ENCODE results near the gene ENGASE. TPM values are rescaled to one million over a fixed set of nuclear protein-coding genes. Genes with fewer than 3 reads are reported as not detected.

Gene ENGASE
- total RNA-seq, 2 experiments from 2014 or later: 41.3 to 41.8 TPM

DNA sequence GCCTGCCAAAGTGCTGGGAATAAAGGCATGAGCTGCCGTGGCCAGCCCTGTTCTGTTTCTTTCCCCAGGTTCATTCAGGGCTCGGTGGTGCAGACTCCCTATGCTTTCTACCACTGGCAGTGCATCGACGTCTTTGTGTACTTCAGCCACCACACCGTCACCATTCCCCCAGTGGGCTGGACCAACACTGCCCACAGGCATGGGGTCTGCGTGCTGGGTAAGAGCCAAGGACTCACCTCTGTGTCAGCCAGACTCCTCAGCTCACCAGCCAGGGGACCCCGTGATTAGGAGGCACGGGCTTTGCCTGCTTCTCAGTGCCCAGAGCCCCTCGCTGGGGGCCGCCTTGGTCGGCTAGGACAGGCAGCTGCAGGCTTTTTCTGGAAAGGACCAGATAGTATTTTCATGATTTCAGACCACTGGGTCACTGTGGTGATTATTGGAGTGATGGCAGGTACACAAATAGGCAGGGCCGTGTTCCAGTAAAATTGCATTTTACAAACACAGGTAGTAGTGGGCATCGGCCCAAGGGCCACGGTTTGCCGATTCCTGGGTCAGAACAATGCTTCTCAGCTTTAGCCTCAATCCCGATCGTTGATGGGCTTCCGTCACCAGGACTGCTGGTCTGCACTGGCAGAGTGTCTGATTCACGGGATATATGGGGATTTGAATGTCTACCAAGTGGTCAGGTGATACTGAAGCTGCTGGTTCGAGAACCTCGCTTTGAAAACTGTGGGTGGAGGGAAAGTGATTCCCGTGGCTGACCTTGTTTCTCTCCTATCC, 5.0 kb downstream of the ENGASE start:
- intact Hi-C loops (cut with micrococcal nuclease): no loop called here
- no peak for DNase-seq
- ATAC-seq: no peak
- H3K4me3 Mint-ChIP-seq: no peak overlapping the region
- H3K9me3 Mint-ChIP-seq: no peaks in the 10 kb centered on the region
- H3K36me3 Mint-ChIP-seq (ENCODE audit: low read depth): peaks cover 12% of the 10 kb centered on the region
- ChIA-PET CTCF (interaction anchor here (1.3 to 2.0 kb wide), 2 partner anchors 15 to 35 kb away, joined by 3 to 6 read pairs; no protein-coding TSS in a partner anchor), POLR2A (no interaction called here)
- TF ChIP-seq, protein P1, sequence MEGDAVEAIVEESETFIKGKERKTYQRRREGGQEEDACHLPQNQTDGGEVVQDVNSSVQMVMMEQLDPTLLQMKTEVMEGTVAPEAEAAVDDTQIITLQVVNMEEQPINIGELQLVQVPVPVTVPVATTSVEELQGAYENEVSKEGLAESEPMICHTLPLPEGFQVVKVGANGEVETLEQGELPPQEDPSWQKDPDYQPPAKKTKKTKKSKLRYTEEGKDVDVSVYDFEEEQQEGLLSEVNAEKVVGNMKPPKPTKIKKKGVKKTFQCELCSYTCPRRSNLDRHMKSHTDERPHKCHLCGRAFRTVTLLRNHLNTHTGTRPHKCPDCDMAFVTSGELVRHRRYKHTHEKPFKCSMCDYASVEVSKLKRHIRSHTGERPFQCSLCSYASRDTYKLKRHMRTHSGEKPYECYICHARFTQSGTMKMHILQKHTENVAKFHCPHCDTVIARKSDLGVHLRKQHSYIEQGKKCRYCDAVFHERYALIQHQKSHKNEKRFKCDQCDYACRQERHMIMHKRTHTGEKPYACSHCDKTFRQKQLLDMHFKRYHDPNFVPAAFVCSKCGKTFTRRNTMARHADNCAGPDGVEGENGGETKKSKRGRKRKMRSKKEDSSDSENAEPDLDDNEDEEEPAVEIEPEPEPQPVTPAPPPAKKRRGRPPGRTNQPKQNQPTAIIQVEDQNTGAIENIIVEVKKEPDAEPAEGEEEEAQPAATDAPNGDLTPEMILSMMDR (IDR thresholded peaks at IDR 0.05): no peak
- H3K4me1 Mint-ChIP-seq (ENCODE audit: low read depth): peaks cover 12% of the 10 kb centered on the region
- H3K27ac Mint-ChIP-seq: no peak overlapping the region
- no peaks in the 10 kb centered on the region for H3K27me3 Mint-ChIP-seq

DNA sequence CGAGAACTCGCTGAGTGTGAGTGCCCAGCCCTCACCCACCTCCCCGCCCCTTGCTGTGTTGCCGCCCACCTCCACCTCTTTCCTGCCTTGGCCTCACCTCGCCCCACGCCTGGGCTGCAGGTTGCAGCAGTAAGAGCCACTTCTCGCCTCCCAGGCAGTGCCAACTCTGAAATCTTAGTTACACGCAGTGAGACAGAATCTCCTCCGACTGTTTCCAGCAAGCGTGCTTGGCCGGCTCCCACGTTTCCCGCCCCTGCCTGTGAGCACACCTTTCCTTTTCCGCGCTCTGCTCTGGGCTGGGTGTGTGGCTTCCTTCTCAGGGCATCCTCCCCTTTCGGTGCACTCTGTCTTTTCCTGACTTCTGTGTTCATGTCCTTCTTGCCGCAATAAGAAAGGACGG, 5.7 kb downstream of the ENGASE start:
- TF ChIP-seq, protein P1 (IDR thresholded peaks at IDR 0.05): no peak
- no peaks in the 10 kb centered on the region for H3K9me3 Mint-ChIP-seq
- ATAC-seq (no peak), DNase-seq (no peak)
- H3K27ac Mint-ChIP-seq: no peak overlapping the region
- no peak overlapping the region for H3K4me3 Mint-ChIP-seq
- H3K27me3 Mint-ChIP-seq: no peaks in the 10 kb centered on the region
- H3K36me3 Mint-ChIP-seq (ENCODE audit: low read depth): peaks cover 12% of the 10 kb centered on the region
- intact Hi-C loops (cut with micrococcal nuclease): no loop called here
- ChIA-PET POLR2A (no interaction called here), CTCF (interaction anchor here (1.3 kb wide), 1 partner anchor 35 kb away, joined by 3 read pairs; no protein-coding TSS in a partner anchor)
- H3K4me1 Mint-ChIP-seq (ENCODE audit: low read depth): peaks cover 11% of the 10 kb centered on the region

DNA sequence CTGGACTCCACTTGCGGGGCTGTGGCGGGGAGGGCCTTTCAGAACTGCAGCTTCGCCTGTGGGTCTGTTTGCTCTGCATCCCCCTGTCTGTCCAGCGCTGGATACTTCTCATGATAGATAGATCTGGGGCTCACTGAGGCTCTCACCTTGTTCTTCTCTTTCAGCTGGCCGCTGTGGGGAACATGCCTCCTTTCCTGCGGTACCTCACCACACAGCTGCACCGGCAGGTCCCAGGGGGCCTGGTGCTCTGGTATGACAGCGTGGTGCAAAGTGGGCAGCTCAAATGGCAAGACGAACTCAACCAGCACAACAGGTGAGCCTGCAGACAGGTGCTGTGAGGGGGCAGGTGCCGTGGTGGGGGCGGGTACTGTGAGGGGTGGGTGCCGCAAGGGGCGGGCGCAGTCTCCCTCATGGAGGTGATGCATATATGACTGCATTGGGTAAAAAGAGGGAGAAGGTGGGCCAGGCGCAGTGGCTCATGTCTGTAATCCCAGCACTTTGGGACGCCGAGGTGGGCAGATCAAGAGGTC, 6.2 kb downstream of the ENGASE start:
- DNase-seq (no peak), ATAC-seq (no peak)
- H3K36me3 Mint-ChIP-seq (ENCODE audit: low read depth): peaks cover 12% of the 10 kb centered on the region
- CTCF ChIA-PET: interaction anchor here (1.3 kb wide), 1 partner anchor 36 kb away, joined by 3 read pairs; no protein-coding TSS in a partner anchor
- no peaks in the 10 kb centered on the region for H3K9me3 Mint-ChIP-seq
- intact Hi-C loops (cut with micrococcal nuclease): no loop called here
- TF ChIP-seq, protein P1 (IDR thresholded peaks at IDR 0.05): no peak
- peaks cover 6% of the 10 kb centered on the region for H3K4me1 Mint-ChIP-seq (ENCODE audit: low read depth)
- no peaks in the 10 kb centered on the region for H3K27me3 Mint-ChIP-seq
- no peak overlapping the region for H3K4me3 Mint-ChIP-seq
- POLR2A ChIA-PET: no interaction called here
- no peak overlapping the region for H3K27ac Mint-ChIP-seq

DNA sequence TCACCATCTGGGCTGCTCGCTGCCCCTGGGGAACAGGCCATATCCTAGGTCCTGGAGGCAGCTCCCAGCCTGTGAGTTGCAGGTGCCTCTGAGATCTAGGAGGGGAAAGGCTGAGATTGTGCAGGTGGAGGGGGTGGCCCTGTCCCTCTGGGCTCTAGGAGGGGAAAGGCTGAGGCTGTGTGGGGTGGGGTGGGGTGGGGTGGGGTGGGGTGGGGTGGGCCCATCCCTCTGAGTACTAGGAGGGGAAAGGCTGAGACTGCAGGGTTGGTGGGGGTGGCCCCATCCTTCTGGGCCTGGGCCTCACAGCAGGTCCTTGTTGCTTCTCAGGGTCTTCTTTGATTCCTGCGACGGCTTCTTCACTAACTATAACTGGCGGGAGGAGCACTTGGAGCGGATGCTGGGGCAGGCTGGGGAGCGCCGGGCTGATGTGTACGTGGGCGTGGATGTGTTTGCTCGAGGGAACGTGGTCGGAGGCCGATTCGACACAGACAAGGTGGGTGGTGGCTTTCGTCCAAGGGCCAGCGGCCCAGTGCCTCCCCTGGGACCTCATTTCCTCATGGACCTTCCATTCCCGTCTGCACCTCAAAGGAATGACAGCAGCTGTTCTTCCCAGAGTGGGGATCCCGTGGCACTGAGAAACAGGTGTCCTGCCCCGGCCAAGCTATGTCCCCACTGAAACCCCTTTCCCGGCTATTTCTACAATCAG, 7.1 kb downstream of the ENGASE start:
- H3K27me3 Mint-ChIP-seq: no peaks in the 10 kb centered on the region
- peaks cover 14% of the 10 kb centered on the region for H3K36me3 Mint-ChIP-seq (ENCODE audit: low read depth)
- DNase-seq (no peak), ATAC-seq (no peak)
- ChIA-PET POLR2A (no interaction called here), CTCF (interaction anchor here (1.2 to 4.0 kb wide), 9 partner anchors 8 to 651 kb away, joined by 3 to 23 read pairs (median 7); partner anchors contain the start of gene ENGASE)
- TF ChIP-seq, protein P1 (IDR thresholded peaks at IDR 0.05): no peak
- H3K9me3 Mint-ChIP-seq: no peaks in the 10 kb centered on the region
- H3K27ac Mint-ChIP-seq: no peak overlapping the region
- H3K4me1 Mint-ChIP-seq (ENCODE audit: low read depth): peaks cover 2% of the 10 kb centered on the region
- no peak overlapping the region for H3K4me3 Mint-ChIP-seq
- intact Hi-C loops (cut with micrococcal nuclease): no loop called here

Data from activated CD8-positive, alpha-beta T cell treated with anti-CD3 and anti-CD28 coated beads for 36 hours (primary cell).